Activated naive CD4-positive, alpha-beta T cell treated with Interleukin-2 at 50 U/mL for 16 hours (primary cell): ENCODE measurements around the gene PEAK3.

Experiments
- DNase-seq: peaks from one replicate; pipeline ENCODE4 v3.0.0-alpha.2; 2020

The PEAK3 gene

GRCh38 chr19:2282062-2282861, at the start of gene PEAK3:
PEAK3 (minus strand) TSS chr19:2282175; CDS start chr19:2280931, 1,244 bp downstream.
- peak; percentile 31 for DNase-seq

- no peak for DNase-seq
Measured at GRCh38 chr19:2330632-2331284, 48.8 kb upstream of the PEAK3 start.

- no peak for DNase-seq
Measured at GRCh38 chr19:2330255-2330631, 48.3 kb upstream of the PEAK3 start.

GRCh38 chr19:2329501-2329916, 47.5 kb upstream of the PEAK3 start:
- no peak for DNase-seq

- no peak for DNase-seq
Measured at GRCh38 chr19:2329149-2329478, 47.1 kb upstream of the PEAK3 start.

- peak; percentile 93 for DNase-seq
Measured at GRCh38 chr19:2328401-2329148, 46.6 kb upstream of the PEAK3 start, which contains the start of the genes LSM7 and SPPL2B. LSM7 (minus strand) TSS chr19:2328586; CDS start chr19:2328566, 20 bp downstream. SPPL2B (plus strand) TSS chr19:2328684; CDS start chr19:2328710, 26 bp downstream.

- peak; percentile 67 for DNase-seq
Measured at GRCh38 chr19:2327773-2328400, 45.9 kb upstream of the PEAK3 start.

- no peak for DNase-seq
Measured at GRCh38 chr19:2326699-2327360, 44.9 kb upstream of the PEAK3 start.

- DNase-seq, result no peak
Measured at GRCh38 chr19:2325281-2326046, 43.5 kb upstream of the PEAK3 start.

GRCh38 chr19:2324220-2324948, 42.4 kb upstream of the PEAK3 start:
- DNase-seq, result no peak

GRCh38 chr19:2323707-2324106, 41.7 kb upstream of the PEAK3 start:
- no peak for DNase-seq

GRCh38 chr19:2321565-2322283, 39.7 kb upstream of the PEAK3 start:
- no peak for DNase-seq

- no peak for DNase-seq
Measured at GRCh38 chr19:2320939-2321338, 39.0 kb upstream of the PEAK3 start.

- DNase-seq, result no peak
Measured at GRCh38 chr19:2320049-2320448, 38.1 kb upstream of the PEAK3 start.

GRCh38 chr19:2319551-2319950, 37.6 kb upstream of the PEAK3 start:
- DNase-seq, result no peak

- no peak for DNase-seq
Measured at GRCh38 chr19:2318923-2319322, 36.9 kb upstream of the PEAK3 start.

GRCh38 chr19:2317756-2318155, 35.8 kb upstream of the PEAK3 start:
- no peak for DNase-seq

GRCh38 chr19:2317300-2317699, 35.3 kb upstream of the PEAK3 start:
- DNase-seq, result no peak

- DNase-seq, result no peak
Measured at GRCh38 chr19:2315818-2316353, 33.9 kb upstream of the PEAK3 start.
